Type B pancreatic cell (in vitro differentiated cells): ENCODE results near the gene PRDX3. TPM values are rescaled to one million over a fixed set of nuclear protein-coding genes. Genes with fewer than 3 reads are reported as not detected.

ENCODE experiments used
- DNase-seq: peaks from one replicate; pipeline ENCODE4 v3.0.0; 2021; ENCODE audit warnings: mixed read lengths; ENCODE audit not compliant: unreplicated experiment; ENCODE audit errors: extremely low spot score
- H3K27ac Mint-ChIP-seq: 2 replicates; pipeline ENCODE4 v1.8.0; 2021; ENCODE audit warnings: mild to moderate bottlenecking, mixed read lengths
- H3K27me3 Mint-ChIP-seq: 2 replicates; pipeline ENCODE4 v1.8.0; 2021; ENCODE audit warnings: mixed read lengths
- H3K36me3 Mint-ChIP-seq: 2 replicates; pipeline ENCODE4 v1.8.0; 2021; ENCODE audit warnings: mixed read lengths
- H3K4me1 Mint-ChIP-seq: one replicate; pipeline ENCODE4 v1.8.0; 2021; ENCODE audit warnings: mixed read lengths; ENCODE audit not compliant: unreplicated experiment
- H3K4me3 Mint-ChIP-seq: 2 replicates; pipeline ENCODE4 v1.8.0; 2021; ENCODE audit warnings: mild to moderate bottlenecking, mixed read lengths
- H3K9me3 Mint-ChIP-seq: 2 replicates; pipeline ENCODE4 v1.8.0; 2021; ENCODE audit warnings: mixed read lengths
- CTCF ChIP-seq: fragments of 200-600 bp; sonication (generic); conservative IDR thresholded peaks from 2 replicates; pipeline ENCODE4 v1.5.0; 2021; ENCODE audit warnings: antibody characterized with exemption, mild to moderate bottlenecking
- total RNA-seq: library from RNA; stranded (reverse); gene quantifications from 2 replicates; pipeline ENCODE4 v1.2.1, GENCODE V29; 2021; ENCODE audit warnings: low replicate concordance

Gene PRDX3
- total RNA-seq, 1 donor from 2014 or later, result 126 TPM

DNA sequence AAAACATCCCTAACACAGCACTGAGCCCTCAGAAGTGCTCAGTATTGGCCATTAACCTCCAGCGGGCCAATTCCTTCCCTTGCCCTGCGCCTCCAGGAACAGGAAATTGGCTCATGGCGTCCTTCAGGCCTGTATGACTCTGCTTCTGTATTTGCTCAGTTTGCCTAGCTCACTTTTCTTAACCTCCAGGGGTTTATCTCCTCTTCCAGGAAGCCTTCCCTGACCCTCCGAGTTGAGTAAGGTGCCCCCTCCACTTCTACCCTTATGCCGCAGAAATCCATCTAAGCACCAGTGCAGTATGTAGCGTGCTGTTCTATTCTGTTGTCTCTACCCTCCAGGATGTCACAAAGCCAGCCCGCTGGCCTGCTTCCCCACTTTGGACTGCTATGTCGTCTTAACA lies 12.0 kb downstream of the PRDX3 start:
- no peaks in the 10 kb centered on the region for H3K9me3 Mint-ChIP-seq
- H3K27ac Mint-ChIP-seq, result peak overlapping the region; percentile 91
- TF ChIP-seq CTCF, result no peak
- no peaks in the 10 kb centered on the region for H3K27me3 Mint-ChIP-seq
- peaks cover 15% of the 10 kb centered on the region for H3K36me3 Mint-ChIP-seq
- DNase-seq, result no peak
- peak overlapping the region; percentile 95 for H3K4me3 Mint-ChIP-seq
- peaks cover 23% of the 10 kb centered on the region for H3K4me1 Mint-ChIP-seq

GRCh38 chr10:119166118-119166500 lies 12.5 kb downstream of the PRDX3 start:
- Mint-ChIP-seq H3K27ac (peak overlapping the region; percentile 91), H3K27me3 (no peaks in the 10 kb centered on the region), H3K9me3 (no peaks in the 10 kb centered on the region), H3K4me3 (peak overlapping the region; percentile 95), H3K4me1 (peaks cover 23% of the 10 kb centered on the region), H3K36me3 (peaks cover 15% of the 10 kb centered on the region)
- no peak for DNase-seq
- no peak for TF ChIP-seq CTCF

GRCh38 chr10:119165171-119166117 lies 13.2 kb downstream of the PRDX3 start, which contains the start of gene SFXN4:
Gene SFXN4 (minus strand): TSS chr10:119165714. CDS start chr10:119165647, 67 bp downstream.
- Mint-ChIP-seq H3K9me3 (no peaks in the 10 kb centered on the region), H3K4me1 (peaks cover 23% of the 10 kb centered on the region), H3K27me3 (no peaks in the 10 kb centered on the region), H3K36me3 (peaks cover 15% of the 10 kb centered on the region), H3K27ac (peak within 1 kb of the TSS; percentile 91), H3K4me3 (peak within 1 kb of the TSS; percentile 95)
- DNase-seq, result peak; percentile 77
- peak; percentile 3 for TF ChIP-seq CTCF

DNA sequence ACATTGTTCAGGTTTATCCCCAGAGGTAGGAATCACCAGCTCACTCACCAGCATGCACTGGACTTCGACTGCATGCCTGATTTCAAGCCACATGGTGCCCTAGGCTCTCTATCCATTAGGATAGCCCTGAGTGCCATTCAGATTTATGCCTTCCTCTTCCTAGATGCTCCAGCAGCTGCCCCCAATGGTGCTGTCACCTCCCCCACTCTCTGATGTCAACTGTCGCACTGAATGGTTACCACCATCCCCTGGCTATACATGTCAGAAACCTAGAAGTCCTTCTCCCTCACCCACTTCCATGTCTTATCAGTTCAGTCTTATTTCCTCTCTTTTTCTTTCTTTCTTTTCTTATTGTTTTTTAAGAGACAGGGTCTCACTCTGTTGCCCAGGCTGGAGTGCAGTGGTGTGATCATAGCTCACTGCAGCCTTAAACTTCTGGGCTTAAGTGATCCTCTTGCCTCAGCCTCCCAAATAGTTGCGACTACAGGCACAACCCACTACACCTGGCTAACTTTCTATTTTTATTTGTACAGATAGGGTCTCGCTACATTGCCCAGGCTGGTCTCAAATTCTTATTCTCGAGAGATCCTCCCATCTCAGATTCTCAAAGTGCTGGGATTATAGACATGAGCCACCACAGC lies 16.0 kb downstream of the PRDX3 start:
- Mint-ChIP-seq H3K27me3 (no peaks in the 10 kb centered on the region), H3K27ac (peak overlapping the region; percentile 42)
- no peak for TF ChIP-seq CTCF

DNA sequence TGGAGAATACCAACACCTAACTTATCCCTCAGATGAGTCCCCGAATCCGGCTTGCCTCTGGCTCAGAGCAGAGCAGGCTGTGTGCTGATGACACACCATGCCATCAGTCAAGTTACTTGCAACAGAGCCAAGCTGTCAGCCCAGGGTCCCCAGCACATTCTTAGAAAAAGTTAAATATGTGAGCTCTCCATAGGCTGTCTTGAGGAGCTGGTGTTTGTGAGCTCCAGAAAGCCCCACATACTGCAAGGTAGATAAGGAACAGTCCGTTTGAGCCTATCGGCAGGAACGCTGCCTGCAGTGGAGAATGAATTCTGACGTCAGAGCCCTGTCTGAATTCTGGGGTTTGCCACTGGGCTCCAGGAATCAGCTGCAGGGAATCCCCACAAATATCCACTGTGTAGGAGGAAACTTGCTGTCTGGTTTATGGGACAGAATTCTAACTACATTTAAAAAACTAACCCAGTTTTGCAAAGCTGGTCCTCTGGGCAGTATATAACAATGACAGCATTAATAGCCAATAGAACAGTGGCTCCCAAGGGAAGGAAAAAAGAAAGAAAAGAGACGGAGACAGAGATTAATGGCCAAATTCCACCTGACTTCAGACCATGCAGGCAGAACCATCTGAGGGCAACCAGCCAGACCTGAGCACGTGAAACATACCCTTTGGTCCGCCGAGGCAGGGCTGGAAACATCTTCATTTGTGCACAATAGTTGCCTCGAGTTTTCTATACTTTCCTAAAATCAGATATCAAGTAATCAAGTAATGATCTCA lies 16.7 kb downstream of the PRDX3 start:
- Mint-ChIP-seq H3K27ac (peak overlapping the region; percentile 42), H3K9me3 (no peaks in the 10 kb centered on the region), H3K4me3 (peak overlapping the region; percentile 49), H3K36me3 (peaks cover 9% of the 10 kb centered on the region), H3K27me3 (no peaks in the 10 kb centered on the region), H3K4me1 (peaks cover 22% of the 10 kb centered on the region)
- peak; percentile 23 for TF ChIP-seq CTCF
- no peak for DNase-seq

More for the DNA sequence above, 16.0 kb downstream of the PRDX3 start:
- DNase-seq, result no peak
- H3K4me3 Mint-ChIP-seq, result peak overlapping the region; percentile 49
- H3K9me3 Mint-ChIP-seq, result no peaks in the 10 kb centered on the region
- H3K36me3 Mint-ChIP-seq, result peaks cover 9% of the 10 kb centered on the region
- H3K4me1 Mint-ChIP-seq, result peaks cover 23% of the 10 kb centered on the region
